Adipose tissue (tissue), 3 donors: Measurements from ENCODE around the gene NEDD4L. TPM values are rescaled to one million over a fixed set of nuclear protein-coding genes. Genes with fewer than 3 reads are reported as not detected.

Experiments
- H3K27ac ChIP-seq: one replicate; pipeline ENCODE4 v1.5.1; 2013; ENCODE audit warnings: low read depth, low read length
- WGBS, 3 donors: extraction: QIAGEN DNeasy Blood & Tissue Kit; methylation state at CpG; one replicate each; pipeline ENCODE4 v1.1.7; 2013; 5-methylcytosine and 5-hydroxymethylcytosine counted together
- polyA plus RNA-seq, 3 donors: library from polyadenylated mRNA; stranded (reverse); fragments of 200-250 nt; gene quantifications; one replicate each; pipeline ENCODE4 v1.2.3, GENCODE V29; 2013
- donor health status: healthy with polysubstance abuse.
- donor health status: Bipolar disorder and iron deficiency.
- donor health status: healthy.

The NEDD4L gene
- polyA plus RNA-seq, 3 donors, result 12.7 to 77.3 (median 23.7) TPM

DNA sequence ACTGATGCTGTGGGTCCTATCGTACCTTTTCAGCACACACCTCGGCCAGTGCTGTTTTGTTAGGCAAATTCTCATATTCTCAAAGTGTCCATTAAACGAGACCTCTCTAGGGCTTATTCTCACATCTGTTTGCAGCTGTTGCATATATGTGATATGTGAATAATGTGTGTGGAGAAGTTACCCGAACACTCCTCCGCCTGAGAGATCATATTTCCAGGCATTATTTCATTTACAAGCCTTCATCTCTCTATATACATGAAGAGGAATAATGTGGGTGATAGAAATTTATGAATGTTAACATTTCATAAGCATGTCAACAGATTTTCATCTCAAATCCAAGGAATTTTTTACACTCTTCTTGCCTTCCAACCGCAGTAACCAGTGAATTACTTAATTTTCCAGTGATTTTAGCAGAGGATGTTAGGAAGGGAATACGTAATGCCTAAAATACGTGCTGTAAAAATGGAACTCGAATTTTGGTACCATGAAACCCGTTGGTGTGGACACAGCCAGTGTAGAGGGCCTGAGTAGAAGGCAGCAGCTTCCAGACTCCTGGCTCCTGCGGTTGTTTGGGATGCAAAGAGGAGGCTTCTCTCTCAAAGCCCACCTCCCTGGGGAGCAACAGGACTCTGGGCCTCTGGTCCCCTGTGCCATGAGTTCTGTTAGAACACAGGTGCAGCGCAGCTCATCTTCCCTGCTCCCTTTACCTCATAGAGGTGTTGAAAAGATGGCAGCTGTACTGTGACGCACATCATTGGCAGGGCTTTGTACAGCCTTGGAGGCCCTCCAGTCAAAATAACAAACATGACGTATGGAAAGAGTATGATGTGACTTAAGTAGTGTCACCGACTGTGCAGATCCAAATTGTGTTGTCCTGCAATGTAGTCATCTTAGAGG lies 280.1 kb downstream of the NEDD4L start:
- H3K27ac ChIP-seq, result no peak overlapping the region
- WGBS, 3 donors, result 88 to 91% (median 91%) methylated on average over 15 of the region's 15 CpGs

DNA sequence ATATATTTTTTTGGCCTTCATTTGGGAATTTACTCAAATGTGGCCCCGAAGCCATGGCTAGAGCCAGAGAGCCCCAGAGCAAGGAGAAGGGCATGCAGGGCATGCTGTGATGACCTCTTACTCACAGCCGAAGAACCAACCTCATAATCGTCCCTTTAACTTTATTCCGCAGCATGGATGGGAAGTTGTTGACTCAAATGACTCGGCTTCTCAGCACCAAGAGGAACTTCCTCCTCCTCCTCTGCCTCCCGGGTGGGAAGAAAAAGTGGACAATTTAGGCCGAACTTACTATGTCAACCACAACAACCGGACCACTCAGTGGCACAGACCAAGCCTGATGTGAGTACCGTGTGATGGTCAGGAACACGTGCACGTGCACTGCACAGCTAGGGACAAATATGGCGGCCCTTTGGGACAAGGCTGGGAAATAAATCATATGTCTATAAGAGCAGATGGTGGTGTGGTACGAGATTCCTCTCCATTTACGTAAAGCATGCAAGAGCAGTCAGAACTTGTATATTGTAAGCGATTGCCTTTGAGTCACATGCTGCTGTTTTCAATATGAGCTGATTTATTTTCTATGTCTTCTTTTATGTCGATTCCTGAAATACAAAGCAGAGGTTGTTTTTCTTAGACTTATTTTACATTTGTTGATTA lies 280.9 kb downstream of the NEDD4L start:
- 86 to 89% (median 87%) methylated on average over 16 of the region's 16 CpGs for WGBS, 3 donors
- no peak overlapping the region for H3K27ac ChIP-seq

DNA sequence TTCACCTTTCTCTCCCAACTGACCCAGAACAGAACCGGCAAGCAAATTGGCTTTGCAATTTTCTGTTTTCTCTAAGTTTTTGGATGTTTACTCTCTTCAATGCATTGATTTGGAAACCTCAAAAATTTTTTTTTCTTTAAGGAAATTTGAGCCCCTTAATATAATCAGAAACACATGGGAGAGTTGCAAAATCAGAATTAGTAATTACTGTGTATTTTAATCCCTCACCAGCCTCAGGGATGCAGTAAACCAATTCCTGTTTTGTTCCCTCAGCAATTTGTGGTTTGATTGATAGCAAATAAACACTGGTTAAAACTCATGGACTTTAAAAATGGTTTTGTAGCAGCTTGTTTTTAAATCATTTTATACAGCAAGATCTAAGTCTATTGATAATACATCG lies 281.5 kb downstream of the NEDD4L start:
- H3K27ac ChIP-seq, result no peak overlapping the region
- 66 to 81% (median 79%) methylated on average over 2 of the region's 2 CpGs for WGBS, 3 donors

DNA sequence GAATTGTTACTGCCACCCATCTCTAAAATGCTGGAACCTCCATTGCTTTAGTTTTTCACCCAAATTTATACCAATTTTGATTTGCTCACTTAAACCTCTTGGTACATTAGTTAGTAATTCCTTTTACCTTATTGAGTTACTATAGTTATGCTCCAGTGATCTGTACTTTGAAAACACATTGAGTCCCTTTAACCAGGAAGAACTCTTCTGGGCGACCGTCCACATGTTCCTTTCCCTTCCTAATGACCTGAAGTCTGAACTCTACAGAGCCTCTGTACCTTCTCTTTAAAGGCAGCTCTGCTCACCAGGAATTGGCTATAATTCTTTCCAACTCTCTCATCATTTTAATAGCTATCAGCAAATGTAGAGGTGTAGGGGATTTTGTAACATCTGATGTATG lies 290.0 kb downstream of the NEDD4L start:
- no peak overlapping the region for H3K27ac ChIP-seq
- WGBS, 3 donors, result 84 to 93% (median 88%) methylated on average over 2 of the region's 2 CpGs

DNA sequence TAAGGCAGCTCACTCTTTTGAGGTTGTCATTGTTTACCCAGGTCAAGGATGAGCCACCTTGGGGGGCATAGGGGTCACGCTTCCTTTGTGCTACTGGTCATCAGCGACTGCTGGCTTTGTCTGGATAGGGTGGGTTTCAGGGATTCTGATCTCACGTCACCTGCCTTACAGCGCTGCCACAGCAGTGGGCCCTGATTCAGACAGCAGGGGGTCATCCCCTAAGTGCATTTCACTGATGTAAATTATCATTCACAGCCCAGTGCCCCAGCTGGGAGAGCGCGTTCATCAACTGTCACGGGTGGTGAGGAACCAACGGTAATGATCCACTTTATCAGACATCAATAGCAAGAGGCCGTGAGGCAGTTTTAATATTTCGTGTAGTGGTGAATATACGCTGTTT lies 291.2 kb downstream of the NEDD4L start:
- 94 to 96% (median 95%) methylated on average over 11 of the region's 11 CpGs for WGBS, 3 donors

DNA sequence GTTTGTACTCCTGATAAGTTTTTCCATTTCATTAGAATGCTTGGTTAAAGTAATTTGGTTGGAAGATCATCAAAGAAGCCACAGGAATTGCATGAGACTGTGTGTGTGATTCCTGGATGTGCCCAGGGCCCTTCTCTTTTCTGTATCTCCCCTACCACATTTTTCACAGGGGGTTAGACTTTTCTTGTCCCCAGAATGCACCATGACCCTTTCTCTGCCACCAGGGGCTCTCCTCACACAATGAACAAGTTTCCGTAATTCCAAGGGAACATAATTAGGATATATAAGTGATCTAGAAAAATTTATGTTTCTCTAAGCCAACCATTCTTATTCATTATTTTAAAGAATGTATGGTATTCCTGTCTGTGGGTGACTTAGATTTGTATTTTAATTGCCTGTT lies 291.8 kb downstream of the NEDD4L start:
- no peak overlapping the region for H3K27ac ChIP-seq
- 92 to 94% (median 92%) methylated on average over 1 of the region's 1 CpG for WGBS, 3 donors

More for the DNA sequence above, 291.2 kb downstream of the NEDD4L start:
- H3K27ac ChIP-seq, result no peak overlapping the region

DNA sequence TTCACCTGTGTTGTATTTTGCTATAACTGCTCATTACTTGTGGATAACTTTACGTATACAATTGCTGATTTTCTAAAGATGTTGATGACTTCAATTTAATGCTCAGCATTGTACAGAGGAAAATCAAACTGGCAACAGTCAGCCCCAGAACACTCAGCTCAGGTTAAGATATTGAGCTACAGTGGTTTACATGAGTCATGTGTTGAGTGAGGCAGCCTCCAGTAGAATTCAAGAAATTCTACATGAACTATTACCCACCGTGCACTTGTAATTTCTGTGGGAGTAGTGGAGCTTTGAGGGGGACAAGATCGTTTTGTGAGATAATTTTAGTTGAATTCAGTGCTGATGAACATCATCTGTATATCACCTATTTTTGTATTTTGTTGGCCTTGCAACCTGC lies 292.6 kb downstream of the NEDD4L start:
- 82 to 91% (median 86%) methylated on average over 3 of the region's 3 CpGs for WGBS, 3 donors
- H3K27ac ChIP-seq, result no peak overlapping the region

DNA sequence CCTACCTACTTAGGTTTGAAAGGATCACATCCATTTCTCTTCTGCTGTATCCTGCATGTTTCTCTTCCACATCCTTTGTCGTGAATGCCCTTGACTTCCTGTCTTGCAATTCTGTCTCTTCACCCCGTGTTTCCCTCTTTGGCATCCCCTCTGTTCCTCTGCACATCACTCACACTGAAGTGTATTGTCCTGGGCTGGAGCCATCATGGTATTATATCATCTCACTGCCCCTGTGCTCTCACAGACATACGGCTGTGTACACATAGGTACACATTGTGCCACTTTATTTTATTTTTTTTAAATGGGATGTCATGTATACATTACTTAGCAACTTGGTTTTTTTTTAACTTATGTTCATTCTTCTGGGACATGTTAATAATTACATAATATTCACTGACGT lies 293.3 kb downstream of the NEDD4L start:
- no peak overlapping the region for H3K27ac ChIP-seq

DNA sequence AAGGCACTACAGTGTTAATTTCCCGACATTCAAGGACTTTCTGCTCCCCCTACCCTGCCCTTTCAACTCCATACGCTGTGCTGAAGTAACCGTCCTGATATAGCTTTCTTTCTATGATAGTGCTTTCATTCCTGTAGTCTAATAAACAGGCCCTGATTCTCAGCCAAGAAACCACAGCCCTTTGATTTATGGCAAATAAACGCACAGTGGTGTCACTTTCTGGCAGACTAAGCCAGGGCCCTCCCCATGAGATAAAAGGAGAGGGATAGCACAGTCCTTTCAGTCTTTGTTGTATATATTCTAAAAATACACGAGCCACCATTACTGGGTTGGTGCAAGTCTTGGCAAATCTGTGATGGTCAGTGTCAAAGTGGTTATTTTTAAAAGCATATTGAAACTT lies 293.7 kb downstream of the NEDD4L start:
- no peak overlapping the region for H3K27ac ChIP-seq
- WGBS, 3 donors, result 18 to 61% (median 57%) methylated on average over 5 of the region's 5 CpGs

More for the DNA sequence above, 293.3 kb downstream of the NEDD4L start:
- 37 to 47% (median 42%) methylated on average over 4 of the region's 4 CpGs for WGBS, 3 donors

DNA sequence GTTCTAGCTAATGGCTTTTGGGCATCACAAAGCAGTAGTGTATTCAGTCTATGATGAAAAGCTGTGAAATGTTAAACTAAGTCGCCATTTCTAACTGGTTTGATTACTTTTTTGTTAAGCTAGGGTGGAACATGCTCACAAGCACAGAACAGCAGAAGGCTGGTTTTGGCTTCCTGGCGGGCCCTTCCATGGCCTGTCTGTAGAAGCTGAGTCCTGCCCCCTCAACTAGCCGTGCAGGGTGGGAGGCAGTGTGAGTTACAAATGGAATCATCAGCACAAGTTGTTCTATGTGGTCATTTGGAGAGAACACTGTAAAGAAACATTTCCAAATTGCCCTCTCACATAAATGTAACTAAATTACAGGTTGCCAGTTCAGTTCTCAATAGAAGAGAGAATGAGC lies 294.1 kb downstream of the NEDD4L start:
- 72 to 82% (median 79%) methylated on average over 3 of the region's 3 CpGs for WGBS, 3 donors
- no peak overlapping the region for H3K27ac ChIP-seq

DNA sequence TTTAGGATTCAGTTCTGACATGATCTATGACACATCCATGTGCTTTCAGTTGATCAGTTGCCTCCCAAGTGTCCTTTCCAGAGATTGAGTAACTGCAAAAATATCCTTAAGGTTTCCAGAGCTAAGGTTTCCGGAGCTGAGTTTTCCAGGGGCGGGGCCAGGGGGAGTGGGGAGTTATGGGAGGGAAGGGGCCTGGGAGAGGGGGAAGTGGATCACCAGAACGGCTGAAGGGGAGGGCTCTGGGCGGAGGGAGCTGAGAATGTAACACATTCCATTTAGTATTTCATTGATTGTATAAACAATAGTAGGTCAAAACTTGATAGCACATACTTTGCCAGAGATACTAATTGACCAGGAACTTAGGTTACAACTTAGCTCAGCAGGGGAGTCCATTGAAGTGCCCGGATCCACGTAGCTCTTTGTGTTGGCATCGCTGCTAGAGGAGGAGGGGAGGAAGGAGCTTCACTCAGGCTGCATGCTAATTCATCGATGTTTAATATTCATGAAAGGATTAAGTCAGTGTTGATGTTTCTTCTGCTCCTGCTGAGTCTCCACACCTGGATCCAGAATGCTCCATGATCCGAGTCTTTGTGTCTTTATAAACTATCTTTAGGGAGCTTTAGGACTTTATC lies 295.1 kb downstream of the NEDD4L start:
- no peak overlapping the region for H3K27ac ChIP-seq
- WGBS, 3 donors, result 25 to 56% (median 46%) methylated on average over 9 of the region's 9 CpGs

DNA sequence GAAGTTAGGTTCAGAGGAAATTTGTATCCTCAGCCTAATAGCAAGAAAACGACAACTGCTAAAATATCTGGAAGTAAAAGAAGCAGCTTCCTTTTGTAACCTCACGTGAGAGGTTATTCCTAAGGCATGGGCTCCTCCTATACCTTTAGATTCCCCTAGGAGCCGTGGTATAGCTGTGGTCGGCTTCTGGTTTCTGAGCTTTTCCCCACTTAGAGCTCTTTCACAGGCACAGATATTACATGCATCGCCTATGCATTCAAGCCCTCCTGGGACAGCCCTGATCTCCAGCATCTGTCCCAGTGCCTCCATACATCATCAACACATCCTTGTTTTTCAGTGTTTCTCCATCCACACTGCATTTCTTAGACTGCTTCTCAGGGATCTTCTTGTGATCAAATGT lies 295.9 kb downstream of the NEDD4L start:
- WGBS, 3 donors, result 81 to 93% (median 90%) methylated on average over 5 of the region's 5 CpGs
- no peak overlapping the region for H3K27ac ChIP-seq

DNA sequence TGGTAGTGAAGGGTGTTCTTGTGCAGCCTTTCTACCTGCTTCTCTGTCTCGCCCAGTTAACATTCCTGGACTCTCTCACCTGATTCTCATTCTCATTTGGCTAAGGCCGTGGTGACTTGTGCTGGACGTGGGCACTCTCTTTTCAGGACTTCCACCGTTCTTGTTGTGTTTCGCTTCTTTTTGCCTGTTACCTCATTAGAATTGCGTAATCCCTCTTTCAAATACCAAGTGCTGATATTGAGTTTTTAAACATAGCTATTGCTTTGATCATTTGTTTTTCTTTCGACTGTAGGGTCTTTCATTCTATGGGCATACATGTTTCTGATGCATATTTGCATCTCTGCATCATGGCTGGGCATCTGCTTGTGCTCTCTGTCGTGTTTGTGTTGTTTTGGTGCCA lies 297.9 kb downstream of the NEDD4L start:
- no peak overlapping the region for H3K27ac ChIP-seq
- 71 to 78% (median 77%) methylated on average over 8 of the region's 8 CpGs for WGBS, 3 donors

DNA sequence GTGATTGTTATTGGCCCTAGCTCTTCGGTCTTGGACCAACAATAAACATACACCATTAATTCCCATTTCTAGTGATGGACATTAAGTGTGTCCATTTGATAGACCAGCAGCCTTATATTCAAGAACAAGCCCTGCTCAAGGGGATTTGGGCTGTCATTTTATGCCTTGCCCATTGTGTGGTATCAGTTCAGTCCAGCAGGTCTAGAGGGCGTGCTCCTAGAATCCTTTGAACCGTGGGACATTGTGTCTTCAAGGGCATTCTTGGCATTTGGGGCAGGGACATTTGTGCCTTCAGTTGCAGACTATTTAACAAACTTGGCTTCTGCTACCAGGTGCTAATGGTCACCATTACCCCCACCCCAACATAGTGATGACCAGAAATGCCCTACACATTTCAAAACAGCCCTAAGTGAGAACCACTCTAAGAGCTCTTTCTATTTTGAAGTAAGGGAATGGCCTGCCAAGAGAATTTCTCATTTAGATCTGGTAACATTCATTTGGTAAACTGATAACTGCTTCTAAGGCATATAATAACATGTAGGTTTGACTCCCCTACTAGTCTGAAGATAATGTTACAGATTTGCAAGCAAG lies 300.1 kb downstream of the NEDD4L start:
- WGBS, 3 donors, result 92 to 95% (median 93%) methylated on average over 3 of the region's 3 CpGs
- H3K27ac ChIP-seq, result no peak overlapping the region

DNA sequence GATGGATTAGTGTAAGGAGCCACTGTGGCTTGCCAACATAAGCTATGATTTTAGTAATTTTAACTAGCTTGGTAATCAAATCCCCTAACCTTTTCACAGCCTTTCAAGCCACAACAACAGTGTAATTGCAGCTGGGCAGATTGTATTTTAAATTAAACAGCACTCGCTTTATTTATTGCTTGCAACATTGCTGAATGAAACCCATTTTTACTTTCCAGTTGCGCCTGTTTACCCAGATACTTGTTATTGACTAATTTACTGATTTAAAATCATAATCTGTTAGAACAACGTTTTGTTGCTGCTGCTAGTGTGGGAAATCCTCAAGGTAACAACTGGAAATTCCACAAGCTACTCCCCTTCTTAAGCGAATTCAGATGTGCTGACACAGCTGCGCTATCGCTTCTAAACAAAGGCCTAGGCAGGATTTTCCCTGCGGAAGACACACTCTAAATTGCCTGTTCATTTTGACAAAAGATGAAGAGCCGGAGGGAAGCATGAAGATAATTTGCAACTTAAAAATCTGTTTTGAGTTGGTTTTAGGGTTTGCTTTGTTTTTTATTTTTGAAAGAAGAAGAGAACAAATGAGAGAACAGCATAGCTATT lies 300.9 kb downstream of the NEDD4L start:
- 71 to 89% (median 87%) methylated on average over 8 of the region's 8 CpGs for WGBS, 3 donors
- no peak overlapping the region for H3K27ac ChIP-seq

DNA sequence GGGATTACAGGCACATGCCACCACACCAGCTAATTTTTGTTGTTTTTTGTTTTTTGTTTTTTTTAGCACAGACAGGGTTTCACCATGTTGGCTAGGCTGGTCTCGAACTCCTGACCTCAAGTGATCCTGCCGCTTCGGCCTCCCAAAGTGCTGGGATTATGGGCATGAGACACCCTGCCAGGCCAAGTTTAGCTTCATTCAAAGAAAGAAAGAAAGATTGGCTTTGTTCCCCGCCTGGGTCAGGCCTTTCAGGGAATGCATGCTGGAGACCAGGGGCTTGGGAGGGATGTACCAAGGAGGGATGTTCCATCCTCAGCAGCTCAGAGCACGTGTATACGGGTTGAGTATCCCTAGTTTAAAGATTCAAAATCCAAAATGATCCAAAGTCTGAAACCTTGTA lies 301.8 kb downstream of the NEDD4L start:
- WGBS, 3 donors, result 92 to 94% (median 94%) methylated on average over 6 of the region's 6 CpGs
- no peak overlapping the region for H3K27ac ChIP-seq

DNA sequence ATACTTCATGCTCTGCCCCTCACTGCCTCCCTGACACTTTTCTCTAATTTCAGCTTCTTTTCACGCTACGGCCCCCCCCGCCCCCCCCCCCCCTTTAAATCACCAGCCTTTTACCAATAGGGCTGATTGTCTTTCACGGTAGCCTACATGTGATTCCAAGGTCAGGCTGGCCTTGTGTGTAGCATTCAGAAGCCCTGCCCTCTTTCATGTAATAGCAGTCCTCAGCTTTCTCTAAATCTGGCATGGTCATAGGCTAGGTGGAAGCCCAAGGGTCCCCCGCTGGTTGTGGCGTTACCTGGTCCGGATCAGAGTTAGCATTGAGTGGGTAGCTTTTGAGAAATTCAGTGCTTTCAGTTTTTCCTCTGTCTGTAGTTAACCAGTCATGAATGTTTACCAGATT lies 303.1 kb downstream of the NEDD4L start:
- 71 to 89% (median 87%) methylated on average over 6 to 7 of the region's 7 CpGs for WGBS, 3 donors
- no peak overlapping the region for H3K27ac ChIP-seq

DNA sequence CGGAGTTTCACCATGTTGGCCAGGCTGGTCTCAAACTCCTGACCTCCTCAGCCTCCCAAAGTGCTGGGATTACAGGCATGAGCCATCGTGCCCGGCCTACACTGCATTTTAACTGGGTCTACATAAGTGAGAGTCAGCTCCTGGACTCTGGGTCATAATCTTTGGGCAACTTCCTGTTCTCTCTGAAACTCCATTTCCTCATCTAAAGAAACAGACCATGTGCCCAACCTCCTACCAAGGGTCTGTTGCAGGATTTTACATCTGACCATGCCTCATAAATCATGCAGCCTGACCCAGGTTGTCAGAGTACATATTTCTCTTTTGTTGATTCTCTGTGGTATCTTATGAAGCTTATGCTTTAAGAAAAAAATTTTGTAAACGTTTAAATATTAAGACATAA lies 304.5 kb downstream of the NEDD4L start:
- no peak overlapping the region for H3K27ac ChIP-seq
- WGBS, 3 donors, result 60 to 79% (median 68%) methylated on average over 4 of the region's 4 CpGs

DNA sequence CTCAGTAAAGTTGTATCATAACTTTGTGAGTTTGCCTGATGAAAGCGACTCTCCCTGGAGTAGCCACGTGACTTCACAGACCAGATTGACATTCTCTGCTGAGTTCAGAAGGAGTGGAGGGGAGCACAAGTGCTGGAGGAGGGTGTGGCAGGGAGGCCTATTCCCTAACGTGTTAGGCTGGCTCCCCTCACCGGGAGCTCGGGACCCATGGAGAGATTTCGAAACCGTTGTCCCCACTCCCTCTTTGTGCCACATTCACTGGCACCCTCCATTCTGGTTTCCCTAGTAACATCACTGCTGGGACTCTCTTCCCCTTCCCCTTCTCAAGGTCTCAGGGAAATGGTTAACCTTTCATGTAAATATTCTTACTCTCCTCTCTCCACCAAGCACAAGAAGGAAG lies 304.9 kb downstream of the NEDD4L start:
- WGBS, 3 donors, result 66 to 71% (median 70%) methylated on average over 7 of the region's 7 CpGs
- H3K27ac ChIP-seq, result no peak overlapping the region
